GM19099 (cell line): Measurements from ENCODE around the gene CBLIF.

Source experiments
- POLR2A ChIP-seq: IDR thresholded peaks from 3 replicates; pipeline ENCODE4 v1.6.1; 2011; ENCODE audit warnings: low read depth; ENCODE audit not compliant: insufficient read length; ENCODE audit errors: extremely low read depth

Gene CBLIF

DNA sequence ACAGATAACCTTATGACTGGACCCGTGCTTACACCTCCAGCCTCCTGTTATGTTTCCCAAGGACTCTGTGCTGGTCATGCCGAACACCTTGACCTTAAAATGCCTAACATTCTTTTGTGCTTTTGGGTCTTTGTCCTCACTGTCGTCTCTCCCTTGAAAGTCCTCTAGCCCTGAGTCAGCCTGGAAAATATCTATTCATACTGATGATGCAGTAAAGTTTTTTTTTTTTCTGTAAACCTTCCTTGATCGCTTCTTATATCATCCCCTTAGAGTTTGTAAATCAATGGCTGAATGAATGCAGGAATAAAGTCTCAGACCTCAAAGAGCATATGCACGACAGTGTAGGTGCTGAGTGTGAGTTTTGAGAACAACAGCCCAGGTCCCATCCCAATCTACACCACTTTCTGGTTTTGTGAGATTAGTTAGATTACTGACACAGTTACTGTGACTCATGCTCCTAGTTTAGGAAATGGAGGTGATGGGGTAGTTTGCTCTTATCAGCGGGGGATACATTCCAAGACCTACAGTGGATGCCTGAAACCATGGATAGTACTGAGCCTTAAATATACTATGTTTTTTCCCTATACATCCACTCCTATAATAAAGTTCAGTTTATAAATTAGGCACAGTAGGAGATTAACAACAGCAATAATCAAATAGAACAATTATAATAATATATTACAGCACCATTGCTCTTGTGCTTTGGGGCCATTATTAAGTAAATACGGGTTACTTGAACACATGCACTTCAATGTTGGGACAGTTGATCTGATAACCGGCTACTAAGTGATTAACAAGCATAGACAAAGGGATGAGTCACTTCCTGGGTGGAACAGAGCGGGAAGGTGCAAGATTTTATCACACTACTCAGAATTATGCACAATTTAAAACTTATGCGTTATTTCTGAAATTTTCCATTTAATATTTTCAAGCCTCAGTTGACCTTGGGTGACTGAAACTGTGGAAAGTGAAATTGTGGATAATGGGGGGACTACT lies 12.4 kb upstream of the CBLIF start:
- no peak for TF ChIP-seq POLR2A

DNA sequence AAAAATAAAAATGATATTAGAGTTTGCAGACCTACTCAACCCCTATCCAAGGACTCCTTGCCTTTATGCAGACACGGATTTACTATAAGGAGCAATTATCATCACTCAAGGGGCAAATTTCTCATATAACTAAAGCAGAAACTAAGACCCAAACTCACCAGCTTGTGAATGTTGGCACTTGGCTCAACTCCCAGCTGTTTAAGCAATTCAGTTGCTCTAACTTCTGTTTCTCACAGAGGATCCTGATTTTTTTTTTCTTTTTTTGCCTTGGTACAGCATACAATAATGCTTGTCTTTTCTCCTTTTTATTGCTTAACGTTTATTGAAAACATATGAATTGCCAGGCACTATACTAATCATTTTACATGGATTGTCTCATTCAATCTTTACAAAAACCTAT lies 9.6 kb upstream of the CBLIF start:
- no peak for TF ChIP-seq POLR2A

DNA sequence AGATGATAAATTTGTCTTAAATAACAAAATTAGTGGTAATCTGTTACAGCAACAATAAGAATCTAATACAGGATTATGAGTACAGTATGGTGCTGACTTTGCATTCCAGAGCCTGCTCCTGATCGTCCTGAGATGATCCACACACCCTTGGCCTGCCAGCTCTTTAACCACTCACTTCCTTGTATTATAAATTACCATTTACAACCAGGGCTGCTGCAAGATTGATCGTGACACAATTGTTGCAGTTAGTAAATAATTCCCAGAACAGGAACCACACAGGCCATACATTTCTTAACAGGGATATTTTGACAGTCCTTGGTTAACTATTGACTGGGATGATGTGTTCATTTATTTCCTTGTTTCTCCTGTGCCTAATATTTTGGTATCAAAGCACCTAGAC lies 3.8 kb upstream of the CBLIF start:
- no peak for TF ChIP-seq POLR2A

DNA sequence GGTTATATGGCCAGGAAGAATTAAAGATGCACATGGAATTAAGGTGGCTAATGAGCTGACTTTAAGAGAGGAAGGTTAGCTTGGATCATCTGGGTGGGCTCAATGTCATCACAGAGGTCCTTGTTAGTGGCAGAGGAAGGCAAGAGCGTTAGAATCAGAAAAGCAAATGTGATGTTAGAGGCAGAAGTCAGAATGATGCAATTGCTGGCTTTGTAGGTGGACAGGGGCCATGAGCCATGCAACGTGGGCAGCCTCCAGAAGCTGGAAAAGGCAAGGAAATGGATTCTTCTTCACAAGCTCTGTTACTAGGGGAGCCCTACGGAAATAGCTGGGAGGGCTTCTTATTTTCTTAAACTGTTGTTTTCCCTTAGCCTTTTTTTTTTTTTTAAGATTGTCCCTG lies 2.3 kb upstream of the CBLIF start:
- no peak for TF ChIP-seq POLR2A

DNA sequence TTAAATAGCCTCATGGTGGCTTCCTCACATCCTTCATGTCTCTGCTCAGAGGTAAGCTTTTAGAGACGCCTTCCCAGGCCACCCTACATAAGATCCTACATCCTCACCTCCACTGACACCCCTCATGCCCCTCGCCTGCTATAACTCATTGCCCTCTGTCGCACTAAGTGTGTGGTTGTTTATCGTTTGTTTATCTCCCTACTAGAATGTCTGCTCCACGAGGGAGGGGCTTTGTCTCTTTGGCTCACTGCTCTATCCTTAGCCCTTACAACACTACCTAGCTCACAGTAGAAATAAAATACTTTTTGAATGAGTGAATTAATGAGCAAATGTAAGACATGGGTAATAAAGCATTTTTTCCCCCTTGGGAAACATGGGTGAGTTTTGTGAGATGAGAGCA lies 1.3 kb upstream of the CBLIF start:
- no peak for TF ChIP-seq POLR2A

DNA sequence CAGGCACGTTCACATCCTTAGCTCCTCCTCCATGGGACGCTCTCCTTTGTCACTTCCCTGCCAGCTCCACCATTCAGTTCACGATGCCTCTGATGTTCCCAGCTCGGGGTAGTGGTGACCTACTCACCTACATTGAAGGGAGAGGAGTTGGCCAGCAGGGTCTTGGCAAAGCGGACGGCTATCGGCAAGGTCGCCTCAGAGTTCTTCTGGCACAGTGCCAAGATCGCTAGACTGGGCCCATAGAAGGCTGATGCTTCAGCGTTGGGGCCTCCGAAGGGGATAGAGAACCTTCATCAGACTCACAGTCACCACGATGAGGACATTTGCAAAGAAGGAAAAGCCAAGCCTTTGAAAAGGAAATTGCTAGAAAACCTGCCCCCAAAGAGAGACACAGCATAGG lies 3.0 kb downstream of the CBLIF start:
- TF ChIP-seq POLR2A = no peak

DNA sequence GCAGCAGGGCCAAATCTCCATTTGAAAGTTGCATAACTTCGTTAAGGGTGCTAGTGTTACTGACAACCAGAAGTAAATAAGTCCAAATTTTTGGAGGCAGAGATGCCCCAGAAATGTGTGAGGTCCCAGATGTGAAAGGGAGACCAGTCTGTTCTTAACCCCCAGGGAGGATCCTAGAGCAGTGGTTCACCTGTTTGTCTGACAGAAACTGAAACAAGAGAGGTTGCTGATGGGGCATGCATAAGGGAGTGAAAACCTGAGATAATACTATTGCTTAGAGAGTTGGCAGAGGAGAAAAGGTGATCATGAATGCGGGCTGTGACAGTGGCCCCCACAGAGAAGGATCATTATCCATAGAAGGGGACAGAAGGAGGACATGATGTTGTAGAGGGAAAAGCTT lies 3.8 kb downstream of the CBLIF start:
- TF ChIP-seq POLR2A = no peak

DNA sequence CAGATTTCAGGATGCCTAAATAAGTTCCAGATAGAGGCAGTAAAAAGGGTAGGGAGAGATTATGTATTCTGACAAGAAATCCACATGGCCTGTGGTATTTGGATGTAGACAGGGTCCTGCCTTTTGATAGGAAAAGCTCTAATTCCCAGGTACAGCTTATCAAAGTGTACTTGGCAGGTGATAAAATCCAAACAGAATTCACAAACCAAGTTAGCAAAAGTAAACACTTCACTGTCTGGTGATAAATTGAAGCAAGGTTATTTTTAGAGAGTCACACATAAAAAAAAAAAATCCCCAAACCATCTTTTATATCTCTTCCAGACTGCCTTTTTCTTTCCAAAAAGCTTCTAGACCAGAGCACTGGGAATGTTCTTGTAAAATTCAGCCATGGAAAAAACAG lies 5.7 kb downstream of the CBLIF start:
- no peak for TF ChIP-seq POLR2A

DNA sequence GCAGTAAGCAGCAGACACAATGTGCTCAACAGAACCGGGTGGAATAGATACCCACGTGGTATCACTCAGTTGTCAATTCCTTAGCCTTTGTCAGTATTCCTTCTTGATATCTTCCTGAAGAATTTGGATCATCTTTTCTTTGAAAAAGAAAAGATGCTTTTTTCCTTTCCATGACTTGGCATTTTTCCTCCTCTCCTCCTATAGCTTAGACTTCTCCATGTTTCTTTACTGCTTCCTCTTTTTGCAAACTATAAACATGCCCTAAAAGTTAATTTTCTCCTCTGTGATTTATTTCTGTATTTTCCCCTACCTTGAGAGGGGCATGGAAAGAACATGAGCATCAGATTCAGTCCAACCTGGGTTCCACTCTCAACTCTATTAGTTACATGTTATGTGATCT lies 11.7 kb downstream of the CBLIF start:
- TF ChIP-seq POLR2A = no peak

DNA sequence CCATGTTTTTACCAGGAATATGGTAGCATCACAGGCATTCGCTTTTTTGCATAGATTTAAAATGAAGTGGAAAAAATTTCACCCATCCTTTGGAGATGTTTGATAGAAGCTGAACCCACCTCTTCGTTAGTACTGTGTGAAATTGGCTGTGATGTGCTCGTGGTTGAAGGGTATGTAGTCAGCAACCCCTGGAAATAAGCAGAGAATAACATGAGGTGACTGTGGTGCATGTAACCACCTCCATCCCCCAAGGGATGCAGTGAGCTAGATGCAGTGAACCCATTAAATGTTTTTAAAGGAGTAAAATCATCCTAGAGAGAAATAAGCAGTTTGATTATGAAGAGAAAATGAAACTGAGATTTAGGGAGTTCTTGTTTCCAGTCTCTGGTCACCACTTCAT lies 15.9 kb downstream of the CBLIF start:
- no peak for TF ChIP-seq POLR2A

DNA sequence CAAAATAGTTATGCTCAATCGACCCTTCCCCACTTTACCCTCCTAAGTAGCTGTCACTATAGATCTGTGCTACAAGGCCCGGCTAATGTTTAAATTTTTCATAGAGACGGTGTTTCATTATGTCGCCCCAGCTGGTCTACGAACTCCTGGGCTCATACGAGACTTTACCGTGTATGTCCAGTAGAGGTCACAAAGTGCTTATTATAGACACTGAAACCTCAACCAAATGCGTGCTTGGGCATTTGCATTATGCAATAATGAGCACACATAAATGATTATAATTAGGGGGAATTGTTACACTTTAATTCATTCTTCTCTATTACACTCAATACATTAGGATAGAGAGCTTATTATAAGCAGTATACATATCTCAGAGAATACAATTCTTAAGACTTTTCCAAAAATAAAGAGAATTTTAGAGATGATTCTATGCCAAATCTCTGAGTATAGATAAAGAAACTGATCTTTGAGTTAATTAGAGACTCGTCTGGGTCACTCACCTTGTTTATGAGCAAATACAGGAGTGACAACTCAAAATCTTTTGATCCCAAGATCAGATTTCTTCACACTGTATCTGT lies 22.2 kb downstream of the CBLIF start:
- TF ChIP-seq POLR2A = no peak

DNA sequence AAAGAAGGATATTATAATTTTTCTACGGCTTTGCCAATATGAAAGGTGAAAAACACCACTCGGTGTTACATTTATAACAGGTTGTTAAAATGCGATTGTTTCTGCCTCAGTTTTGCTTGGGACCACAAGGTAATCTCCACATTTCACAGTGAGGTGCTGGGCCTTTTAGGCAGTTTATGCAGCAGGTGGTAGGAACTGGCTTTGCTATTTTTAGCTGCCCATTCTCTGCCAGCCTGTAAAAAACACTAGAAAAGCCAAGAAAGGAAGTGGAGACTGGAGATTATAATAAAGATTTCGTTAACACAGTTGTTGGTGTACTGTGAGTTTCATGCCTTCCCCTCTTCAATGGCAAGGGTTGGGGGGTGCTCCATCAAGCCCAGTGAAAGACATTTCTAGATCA lies 26.7 kb downstream of the CBLIF start:
- TF ChIP-seq POLR2A = no peak

DNA sequence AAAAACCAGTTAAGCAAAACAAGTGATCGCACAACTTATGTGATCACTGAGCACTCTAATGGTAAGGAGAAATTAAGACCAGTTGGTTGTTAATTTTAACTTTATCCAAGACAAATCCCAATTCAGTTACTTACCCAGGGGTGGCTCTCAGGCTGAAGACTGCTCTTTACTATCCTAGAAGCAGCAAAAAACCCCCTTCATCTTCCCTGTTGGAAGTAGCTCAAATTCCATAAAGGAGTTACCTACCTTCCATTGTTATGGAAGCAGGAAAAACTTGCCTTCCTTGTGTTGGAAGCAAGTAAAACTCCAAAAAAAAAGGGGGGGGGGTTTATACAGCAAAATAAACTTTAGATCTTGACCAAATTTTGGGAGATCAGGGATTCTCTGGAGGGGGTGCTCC lies 29.5 kb downstream of the CBLIF start:
- no peak for TF ChIP-seq POLR2A

DNA sequence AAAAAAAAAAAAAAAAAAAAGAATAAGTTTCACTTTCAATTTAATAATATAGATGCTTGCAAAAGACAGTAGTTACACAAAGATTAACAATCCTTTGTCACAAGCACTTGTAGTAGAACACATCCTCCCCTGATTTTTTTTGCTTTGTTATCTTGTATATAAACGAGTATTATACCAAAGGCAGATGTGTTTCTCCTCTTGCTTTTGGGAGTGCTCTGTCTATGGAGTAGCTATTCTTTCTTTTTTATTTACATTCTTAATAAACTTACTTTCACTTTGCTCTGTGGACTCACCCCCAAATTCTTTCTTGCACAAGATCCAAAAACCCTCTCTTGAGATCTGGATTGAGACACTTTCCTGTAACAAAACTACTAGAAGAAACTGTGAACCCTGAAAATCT lies 31.3 kb downstream of the CBLIF start:
- TF ChIP-seq POLR2A = no peak

DNA sequence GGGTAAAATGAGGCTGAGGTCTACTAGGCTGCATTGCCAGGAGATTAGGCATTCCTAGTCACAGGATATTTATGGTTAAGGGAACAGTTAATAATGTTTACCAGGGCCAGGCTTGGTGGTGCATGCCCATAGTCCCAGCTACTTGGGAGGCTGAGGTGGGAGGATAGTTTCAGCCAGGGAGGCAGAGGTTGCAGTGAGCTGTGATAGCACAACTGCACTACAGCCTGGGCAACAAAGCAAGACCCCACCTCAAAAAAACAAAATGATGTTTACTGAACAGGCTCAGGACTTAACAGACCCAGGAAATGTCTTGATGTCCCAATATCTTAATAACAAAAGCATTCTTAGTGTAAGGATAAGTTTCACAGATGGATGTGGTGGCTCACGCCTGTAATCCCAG lies 31.9 kb downstream of the CBLIF start:
- no peak for TF ChIP-seq POLR2A

DNA sequence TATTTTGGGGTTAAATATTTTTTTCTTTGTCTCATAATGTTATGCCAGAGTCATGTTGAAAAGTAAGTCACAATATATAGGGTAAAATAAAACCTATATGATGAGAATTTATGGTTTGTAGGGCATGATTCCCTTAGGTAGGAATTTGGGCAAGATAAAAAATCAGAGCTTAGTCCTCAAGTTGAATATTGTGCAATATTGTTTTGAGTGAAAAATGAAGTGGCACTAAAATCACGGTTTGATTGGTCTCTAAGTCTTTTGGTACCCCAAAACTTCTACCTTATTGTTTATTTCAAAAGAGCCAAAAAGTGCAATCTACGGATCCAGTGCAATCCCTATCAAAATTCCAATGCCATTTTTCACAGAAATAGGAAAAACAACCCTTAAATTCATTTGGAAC lies 33.1 kb downstream of the CBLIF start:
- no peak for TF ChIP-seq POLR2A
